HG02943 (cell line): ENCODE results near the gene P2RY2.
"Not testable (repeated sequence)": the region's sequence is repeated elsewhere in the genome, so short reads cannot be mapped to it uniquely, and the experiment has no call there.

Experiments used
- ATAC-seq: cut with Tn5 transposase; IDR thresholded peaks from one replicate; pipeline ENCODE4 v1.9.1; 2021; ENCODE audit warnings: mild to moderate bottlenecking, low read depth, moderate library complexity; ENCODE audit not compliant: unreplicated experiment

Gene P2RY2

DNA sequence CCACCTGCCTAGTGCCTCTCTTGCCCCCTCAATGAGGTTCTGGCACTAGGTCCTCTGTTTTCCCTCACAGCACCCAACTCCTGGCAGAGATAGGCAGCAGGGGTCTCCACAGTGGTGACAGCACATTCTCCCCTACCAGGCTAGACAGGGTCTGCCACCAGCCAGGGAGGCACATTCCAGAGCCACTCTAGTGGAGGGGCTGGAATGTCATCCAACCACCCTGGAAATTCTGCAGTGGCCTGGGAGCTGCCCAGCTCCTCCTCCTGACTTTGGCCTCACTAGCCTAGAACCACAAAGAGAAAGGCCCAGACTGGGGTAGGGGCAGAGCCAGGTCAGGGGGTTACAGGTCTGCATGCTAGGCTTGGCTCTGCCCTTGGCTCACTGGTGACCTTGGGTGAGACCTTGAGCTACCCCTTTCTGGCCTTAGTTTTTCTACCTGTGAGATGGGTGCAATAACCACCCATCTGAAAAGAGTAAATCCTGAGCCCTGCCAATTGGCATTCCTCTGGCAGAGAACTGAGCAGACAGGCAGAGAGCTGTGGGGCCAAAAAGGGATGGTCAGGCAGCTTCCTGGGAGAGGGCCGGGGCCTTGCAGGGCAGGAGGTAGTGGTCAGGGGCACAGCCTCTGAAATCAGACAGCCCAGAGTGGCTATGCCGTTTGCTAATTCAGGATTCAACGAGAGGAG is 7.1 kb downstream of the P2RY2 start:
- ATAC-seq, result no peak

DNA sequence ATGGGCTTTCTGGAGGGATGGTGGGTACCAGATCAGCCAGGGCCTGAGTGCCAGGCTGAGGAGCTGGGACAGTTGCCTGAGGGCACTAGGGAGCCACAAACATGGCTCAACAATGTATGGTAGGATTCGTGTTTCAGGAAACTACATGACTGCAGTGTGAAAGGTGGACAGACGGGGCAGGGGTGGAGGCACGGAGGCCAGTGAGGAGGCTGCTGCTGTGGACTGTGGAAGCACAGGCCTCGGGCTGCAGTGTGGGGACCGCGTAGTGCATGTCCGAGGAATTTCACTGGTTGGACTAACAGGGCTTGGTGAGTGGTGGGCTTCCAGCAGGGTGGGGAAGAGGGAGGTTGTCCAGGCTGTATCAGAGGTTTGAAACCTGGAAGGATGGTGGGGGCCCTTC is 7.8 kb downstream of the P2RY2 start:
- ATAC-seq, result no peak

DNA sequence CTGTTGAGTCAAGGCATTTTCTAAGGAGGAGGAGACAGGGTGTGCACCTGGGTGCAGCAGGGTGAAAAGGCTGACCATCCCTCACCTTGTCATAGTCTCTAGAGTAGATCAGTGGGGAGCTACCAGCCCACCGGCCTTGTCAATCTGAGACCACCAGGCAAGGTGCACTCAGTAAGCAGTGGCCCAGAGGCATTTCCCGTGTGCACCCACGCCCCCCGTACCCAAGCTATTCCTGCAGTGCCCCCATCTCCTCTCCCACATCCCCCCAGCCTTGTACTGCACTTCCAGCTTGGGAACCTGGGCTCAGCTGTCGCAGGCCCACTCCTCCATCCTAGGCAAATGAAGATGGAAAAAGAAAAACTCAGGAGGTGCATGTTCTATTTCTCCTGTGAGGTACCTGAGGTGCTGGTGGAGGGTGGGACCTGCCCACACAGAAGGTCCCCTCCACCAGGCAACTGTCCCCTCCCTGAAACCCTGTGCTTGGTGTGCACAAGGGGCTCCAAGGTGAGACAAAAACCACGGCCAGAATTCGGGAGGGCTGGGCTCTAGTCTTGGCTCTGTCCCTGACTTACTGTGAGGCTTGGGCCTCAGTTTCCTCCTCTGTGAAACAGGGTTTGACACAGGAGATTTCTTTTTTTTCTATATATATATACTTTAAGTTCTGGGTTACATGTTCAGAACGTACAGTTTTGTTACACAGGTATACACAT is 8.4 kb downstream of the P2RY2 start:
- ATAC-seq, result no peak

DNA sequence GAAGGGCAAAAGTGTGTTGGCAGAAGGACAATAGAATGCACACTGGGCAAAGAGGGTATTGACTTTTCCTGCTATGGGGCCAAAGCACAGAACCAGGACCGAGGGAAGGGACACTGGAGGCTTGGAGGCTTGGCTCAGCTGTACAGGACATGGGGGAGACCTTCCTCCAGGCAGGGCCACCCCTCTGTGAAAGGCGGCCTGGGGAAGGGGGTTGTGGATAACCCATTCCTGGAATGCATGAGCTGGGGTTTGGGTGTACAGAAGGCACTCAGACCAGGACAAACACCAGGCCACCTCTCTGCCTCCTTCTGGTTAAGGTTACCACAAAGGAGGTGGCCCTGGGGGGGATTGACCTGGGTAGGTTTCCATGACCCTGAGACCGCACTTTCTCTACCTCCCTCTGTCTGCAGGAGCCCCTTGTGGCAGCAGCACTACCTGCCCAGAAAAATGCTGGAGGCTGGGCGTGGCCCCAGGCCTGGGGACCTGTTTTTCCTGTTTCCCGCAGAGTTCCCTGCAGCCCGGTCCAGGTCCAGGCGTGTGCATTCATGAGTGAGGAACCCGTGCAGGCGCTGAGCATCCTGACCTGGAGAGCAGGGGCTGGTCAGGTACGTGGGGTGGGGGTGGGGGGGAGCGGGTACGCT is 9.6 kb downstream of the P2RY2 start:
- ATAC-seq, result no peak

DNA sequence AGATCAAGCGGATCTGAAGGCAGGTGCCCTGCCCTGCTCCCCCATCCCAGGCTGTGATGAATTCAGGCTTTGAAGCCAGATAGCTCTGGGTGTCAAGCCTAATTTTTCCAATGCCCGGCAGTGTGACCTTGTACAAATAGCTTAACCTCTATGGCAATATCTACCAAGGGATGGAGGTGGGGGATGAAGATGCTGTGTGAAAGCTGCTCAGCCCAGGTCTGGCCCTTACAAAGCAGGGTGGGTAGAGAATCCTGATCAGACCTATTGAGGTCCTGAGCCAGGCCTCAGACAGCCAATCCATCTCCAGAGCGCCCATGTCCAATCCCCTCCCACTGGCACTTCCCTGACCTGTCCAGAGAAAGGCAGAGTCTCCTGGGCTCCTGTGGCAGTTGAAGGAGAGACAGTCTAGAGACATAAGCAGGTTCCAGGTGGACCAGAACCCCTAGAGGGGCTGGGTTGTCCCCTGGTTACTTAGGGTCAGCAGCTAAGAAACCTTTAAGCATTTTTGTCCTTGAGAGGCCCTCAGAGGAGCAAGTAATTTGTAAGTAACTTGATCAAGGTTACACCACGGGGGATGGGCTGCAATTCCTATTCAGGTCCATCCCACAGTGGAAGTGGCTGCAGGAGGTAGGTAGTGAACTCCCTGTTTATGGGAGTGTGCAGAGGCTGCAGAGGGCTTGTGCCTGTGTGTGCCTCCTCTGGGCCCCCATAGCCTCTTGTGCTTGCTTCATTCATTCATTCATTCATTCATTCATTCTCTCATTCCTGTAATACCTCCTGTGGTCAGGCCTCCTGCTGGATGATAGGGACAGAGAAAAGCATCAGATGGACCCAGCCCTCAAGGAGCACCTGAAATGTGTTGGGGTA is 10.4 kb downstream of the P2RY2 start:
- ATAC-seq, result no peak

DNA sequence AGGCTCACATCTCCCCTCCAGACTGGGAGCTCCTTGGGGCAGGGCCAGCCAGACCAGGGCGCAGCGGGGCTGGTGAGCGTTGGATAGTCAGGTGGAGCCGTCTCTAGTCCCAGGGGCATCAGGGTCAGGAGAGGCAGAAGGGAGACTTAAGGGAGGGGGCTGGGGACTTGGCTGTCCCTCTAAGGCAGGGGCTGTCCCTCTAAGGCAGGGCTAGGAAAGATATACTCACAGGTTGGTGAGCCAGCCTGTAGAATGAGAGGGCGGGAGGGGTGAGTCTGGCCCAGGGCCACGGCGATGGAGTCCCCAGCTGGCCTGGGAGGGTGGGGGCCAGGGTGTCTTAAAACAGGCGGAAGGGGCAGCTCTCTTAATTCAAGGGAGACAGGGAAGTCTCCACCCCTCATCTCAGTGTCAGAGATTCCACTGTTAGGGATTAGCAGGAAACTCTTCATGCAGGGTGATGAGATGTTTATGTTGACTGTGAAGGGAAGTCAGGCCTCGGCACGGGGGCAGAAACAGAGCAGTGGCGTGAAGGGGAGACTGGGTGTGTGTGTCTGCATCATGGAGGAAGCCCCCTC is 11.3 kb downstream of the P2RY2 start:
- no peak for ATAC-seq

DNA sequence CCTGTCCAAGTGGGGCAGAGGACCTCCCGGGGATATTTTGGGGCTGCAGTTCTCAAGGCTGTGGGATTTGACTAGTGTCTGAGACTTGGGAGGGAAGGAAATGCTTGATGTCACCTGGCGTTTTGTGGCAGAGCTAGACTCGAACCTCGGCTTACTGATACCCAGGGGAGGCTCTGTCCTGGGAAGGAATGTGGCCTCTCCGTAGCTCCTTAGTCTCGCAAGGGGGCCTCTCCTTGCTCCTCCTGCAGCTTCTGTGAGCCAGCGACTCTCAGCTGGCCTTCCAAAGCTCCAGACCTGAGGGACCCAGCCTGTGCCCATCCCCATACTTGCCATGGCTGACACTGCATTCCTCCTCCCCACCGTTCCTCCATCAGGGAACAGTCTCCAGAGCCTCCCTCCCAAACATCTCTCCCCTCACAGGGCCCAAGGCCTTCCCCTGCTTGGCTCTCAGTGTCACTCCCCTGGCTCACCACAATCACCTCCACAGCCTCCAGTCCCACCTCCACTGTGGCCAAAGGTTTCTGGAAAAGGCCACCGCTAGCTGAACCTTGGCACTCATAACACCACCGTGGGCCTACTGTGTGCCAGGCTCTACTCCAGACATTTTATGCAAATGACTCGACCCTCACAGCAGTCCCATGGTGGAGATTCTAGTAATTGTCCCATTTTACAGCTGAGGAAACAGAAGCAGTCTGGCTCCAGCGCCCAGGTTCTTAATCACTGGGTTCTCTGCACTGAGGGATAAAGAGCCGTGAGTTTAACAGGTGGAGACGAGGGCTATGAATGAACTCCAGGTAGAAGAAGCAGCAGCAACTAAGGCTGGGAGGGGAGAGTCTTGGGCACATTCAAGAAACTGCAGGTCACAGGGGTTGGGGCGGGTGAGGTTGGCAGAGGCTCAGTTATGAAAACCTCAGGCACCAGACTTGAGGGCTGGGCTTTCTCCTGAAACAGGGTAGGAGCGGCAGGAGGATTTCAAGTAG is 12.1 kb downstream of the P2RY2 start:
- ATAC-seq, result no peak

DNA sequence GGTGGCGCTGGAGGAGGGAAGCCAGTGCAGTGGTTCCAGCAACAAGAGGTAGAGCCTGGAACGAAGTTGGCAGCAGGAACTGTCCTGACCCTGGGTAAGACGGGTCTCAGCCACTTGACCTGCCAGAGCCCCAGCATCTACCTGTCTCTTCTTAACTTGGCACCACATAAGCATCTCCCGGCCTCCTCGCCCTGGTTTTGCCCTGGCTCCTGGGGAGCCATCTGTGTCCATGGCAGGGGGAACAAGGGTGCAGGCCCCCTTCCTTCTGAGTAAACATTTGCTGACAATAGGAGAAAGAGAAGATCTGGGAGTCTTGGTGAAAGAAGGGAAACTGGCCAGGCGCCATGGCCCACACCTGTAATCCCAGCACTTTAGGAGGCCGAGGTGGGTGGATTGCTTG is 12.8 kb downstream of the P2RY2 start:
- no peak for ATAC-seq

DNA sequence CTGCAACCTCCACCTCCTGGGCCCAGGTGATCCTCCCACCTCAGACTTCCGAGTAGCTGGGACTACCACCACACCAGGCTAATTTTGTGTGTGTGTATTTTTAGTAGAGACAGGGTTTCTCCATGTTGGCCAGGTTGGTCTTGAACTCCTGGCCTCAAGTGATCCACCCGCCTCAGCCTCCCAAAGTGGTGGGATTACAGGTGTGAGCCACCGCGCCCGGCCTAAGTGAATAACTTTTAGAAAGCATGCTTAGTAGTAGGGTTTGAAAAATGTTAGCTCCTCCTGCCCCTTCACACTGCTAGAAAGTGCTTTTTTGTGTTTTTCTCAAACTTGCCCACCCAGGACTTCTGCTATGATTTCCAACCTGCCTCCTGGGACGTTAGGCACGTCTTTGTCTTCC is 14.4 kb downstream of the P2RY2 start:
- not testable (repeated sequence) for ATAC-seq

DNA sequence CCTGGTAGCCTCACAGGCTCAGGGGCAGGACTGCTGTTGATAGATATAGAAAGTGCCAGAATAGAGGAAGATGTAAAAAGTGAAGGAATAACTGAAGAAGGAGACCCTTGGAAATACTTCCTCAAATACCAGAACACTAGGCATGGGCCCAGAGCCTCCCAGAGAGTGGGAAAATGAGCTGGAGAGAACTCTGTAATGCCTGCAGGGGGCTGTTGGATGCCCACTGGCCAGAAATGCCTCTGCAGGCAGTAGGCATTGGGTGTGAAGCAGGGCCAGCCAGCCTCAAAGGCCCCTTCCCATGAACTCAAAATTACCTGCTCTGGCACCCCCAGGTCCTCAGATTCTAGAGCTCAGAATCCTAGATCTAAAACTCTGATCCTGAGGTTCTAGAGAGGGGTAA is 15.1 kb downstream of the P2RY2 start:
- no peak for ATAC-seq

DNA sequence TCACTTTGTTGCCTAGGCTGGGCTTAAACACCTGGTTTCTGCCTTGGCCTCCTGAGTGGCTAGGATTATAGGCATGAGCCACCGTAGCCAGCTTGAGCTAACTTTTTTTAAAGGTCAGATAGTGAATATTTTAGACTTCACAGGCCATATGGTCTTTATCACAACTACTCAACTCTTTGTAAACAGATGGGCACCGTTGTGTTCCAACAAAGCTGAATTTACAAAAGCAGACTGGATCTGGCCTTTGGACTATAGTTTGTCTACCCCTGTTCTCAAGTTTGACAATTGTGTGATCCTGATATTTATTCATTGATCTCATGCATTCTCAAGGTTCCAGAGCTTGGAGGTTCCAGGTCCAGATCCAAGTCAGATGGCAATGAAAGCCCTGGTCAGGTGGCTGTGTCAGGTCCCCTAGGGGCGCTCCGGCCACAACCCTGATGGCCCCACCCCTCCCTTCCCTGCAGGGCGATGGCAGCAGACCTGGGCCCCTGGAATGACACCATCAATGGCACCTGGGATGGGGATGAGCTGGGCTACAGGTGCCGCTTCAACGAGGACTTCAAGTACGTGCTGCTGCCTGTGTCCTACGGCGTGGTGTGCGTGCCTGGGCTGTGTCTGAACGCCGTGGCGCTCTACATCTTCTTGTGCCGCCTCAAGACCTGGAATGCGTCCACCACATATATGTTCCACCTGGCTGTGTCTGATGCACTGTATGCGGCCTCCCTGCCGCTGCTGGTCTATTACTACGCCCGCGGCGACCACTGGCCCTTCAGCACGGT is 15.8 kb downstream of the P2RY2 start:
- no peak for ATAC-seq

DNA sequence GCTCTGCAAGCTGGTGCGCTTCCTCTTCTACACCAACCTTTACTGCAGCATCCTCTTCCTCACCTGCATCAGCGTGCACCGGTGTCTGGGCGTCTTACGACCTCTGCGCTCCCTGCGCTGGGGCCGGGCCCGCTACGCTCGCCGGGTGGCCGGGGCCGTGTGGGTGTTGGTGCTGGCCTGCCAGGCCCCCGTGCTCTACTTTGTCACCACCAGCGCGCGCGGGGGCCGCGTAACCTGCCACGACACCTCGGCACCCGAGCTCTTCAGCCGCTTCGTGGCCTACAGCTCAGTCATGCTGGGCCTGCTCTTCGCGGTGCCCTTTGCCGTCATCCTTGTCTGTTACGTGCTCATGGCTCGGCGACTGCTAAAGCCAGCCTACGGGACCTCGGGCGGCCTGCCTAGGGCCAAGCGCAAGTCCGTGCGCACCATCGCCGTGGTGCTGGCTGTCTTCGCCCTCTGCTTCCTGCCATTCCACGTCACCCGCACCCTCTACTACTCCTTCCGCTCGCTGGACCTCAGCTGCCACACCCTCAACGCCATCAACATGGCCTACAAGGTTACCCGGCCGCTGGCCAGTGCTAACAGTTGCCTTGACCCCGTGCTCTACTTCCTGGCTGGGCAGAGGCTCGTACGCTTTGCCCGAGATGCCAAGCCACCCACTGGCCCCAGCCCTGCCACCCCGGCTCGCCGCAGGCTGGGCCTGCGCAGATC is 16.5 kb downstream of the P2RY2 start:
- ATAC-seq, result no peak

DNA sequence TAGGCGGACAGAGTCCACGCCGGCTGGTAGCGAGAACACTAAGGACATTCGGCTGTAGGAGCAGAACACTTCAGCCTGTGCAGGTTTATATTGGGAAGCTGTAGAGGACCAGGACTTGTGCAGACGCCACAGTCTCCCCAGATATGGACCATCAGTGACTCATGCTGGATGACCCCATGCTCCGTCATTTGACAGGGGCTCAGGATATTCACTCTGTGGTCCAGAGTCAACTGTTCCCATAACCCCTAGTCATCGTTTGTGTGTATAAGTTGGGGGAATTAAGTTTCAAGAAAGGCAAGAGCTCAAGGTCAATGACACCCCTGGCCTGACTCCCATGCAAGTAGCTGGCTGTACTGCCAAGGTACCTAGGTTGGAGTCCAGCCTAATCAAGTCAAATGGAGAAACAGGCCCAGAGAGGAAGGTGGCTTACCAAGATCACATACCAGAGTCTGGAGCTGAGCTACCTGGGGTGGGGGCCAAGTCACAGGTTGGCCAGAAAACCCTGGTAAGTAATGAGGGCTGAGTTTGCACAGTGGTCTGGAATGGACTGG is 17.2 kb downstream of the P2RY2 start:
- no peak for ATAC-seq

DNA sequence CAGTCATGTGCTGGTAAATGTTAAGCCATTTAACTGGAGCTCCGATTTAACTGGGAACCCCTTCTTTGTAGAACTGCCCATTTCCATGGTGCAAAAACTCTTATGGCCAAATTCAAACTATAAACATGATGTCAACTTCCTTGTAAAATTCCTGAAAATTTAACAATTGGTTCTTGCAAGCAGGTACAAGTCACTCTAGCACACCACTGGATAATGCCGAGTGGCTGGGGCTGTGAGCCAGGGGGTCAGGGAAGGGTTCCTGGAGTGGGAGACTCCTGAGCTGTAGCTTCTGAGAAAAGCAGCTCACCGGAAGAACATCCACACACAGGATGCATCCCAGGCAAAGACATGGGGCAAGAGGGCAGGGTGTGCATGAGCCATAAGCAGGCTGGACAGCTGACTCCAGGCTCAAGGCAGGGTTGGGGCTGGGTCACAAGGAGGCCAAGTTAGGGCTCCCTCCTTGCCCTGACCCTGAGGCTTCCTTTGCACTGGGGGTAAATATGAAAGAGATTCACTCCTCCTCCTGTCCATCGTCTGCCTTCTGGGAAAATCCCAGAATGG is 18.2 kb downstream of the P2RY2 start:
- ATAC-seq, result no peak

DNA sequence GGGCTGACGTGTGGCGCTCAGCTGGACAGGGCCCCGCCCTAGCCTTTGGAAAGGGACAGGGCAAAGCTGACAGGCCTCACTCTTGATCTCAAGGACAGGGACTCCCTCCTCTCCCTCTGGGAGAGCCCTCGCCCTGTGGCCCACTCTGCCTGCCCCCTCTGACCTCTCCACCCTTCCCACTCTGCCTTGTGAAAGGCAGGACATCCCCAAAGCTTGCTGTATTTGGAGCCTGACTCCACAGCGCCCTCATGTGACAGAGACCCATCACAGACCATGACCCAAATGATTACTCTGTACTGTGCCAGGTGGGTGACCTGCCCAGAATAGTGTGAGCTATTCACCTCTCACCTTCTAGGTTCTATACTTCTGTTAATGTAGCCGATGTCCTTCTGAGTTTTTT is 18.8 kb downstream of the P2RY2 start:
- no peak for ATAC-seq

DNA sequence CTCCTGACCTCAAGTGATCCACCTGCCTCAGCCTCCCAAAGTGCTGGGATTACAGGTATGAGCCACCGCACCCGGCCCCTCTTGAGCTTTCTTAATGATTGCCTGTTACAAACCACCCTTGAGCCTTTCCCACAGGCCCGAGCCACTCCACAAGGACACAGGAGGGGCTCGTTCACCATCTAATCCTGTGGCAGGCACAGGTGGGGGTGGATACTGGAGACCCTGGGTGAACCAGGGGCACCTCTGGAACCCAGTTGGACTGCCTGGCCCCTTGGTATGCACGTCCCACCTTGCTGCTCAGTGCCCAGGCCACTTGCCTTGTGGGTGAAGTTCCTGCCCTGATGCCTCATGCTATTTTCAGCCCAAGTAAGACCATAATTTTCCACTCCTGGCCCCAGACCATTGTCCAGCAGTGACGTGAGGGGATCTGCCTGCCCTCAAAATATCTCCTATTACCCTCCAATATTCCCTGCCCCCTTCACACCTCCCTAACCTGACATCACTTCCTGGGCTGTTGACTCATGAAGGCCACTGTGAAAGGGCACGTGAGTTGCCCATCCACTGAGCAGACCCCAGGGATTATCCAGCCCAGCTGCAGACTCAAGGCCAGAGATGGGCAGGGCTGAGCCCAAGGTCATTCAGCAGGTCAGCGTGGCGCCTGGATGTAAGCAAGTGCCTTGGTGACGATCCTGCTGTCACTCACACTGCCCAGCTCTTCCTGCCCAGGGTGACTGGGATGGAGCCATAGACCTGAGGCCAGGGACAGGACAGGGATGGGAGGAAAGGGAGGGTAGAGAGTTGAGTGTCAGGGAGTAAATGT is 19.6 kb downstream of the P2RY2 start:
- no peak for ATAC-seq

DNA sequence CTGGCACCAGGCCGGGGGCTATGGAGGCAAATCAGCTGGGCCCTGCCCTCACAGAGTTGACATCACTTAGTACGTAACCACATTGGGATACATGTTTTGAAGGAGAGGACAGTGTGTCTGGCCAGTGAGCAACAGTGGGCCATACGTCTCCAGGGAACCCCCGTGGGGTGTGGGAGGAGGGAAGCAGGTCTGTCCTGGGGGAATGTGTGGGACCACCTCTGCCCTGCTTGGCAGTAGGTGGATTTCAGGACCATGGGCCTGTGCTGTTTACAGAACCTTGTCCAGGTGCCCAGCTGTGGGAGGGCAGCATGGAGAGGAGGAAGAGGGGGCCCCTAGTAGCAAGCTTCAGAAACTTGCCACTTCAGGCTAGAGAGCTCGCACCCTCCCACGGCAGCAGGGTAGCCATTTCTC is 21.0 kb downstream of the P2RY2 start:
- no peak for ATAC-seq
